ENCODE data around the gene CDH24.
A peak's percentile ranks its signal among the peaks of the same experiment; 100 is the strongest.

Gene CDH24

GRCh38 chr14:23028799-23029198 lies 28.5 kb downstream of the CDH24 start:
- TF ChIP-seq CTCF (conservative IDR thresholded peaks at IDR 0.05; ENCODE audit: control insufficient read depth, insufficient read depth, low read depth, low read length) = no peak
- H3K4me3 ChIP-seq (ENCODE audit: control insufficient read depth, low read depth, low read length) = no peak overlapping the region
- peak; percentile 52 for DNase-seq (ENCODE audit: low read depth)

- no peak overlapping the region for H3K4me3 ChIP-seq (ENCODE audit: control insufficient read depth, low read depth, low read length)
- TF ChIP-seq CTCF (conservative IDR thresholded peaks at IDR 0.05; ENCODE audit: control insufficient read depth, insufficient read depth, low read depth, low read length) = no peak
- DNase-seq (ENCODE audit: low read depth) = no peak
Measured at GRCh38 chr14:23025151-23025814, 32.0 kb downstream of the CDH24 start.

GRCh38 chr14:23024612-23025075 lies 32.7 kb downstream of the CDH24 start:
- DNase-seq (ENCODE audit: low read depth) = no peak
- TF ChIP-seq CTCF (conservative IDR thresholded peaks at IDR 0.05; ENCODE audit: control insufficient read depth, insufficient read depth, low read depth, low read length) = no peak
- no peak overlapping the region for H3K4me3 ChIP-seq (ENCODE audit: control insufficient read depth, low read depth, low read length)

- no peak for DNase-seq (ENCODE audit: low read depth)
- no peak overlapping the region for H3K4me3 ChIP-seq (ENCODE audit: control insufficient read depth, low read depth, low read length)
- no peak for TF ChIP-seq CTCF (conservative IDR thresholded peaks at IDR 0.05; ENCODE audit: control insufficient read depth, insufficient read depth, low read depth, low read length)
Measured at GRCh38 chr14:23023795-23024152, 33.5 kb downstream of the CDH24 start.

GRCh38 chr14:23023022-23023794 lies 34.1 kb downstream of the CDH24 start:
- no peak overlapping the region for H3K4me3 ChIP-seq (ENCODE audit: control insufficient read depth, low read depth, low read length)
- no peak for DNase-seq (ENCODE audit: low read depth)
- TF ChIP-seq CTCF (conservative IDR thresholded peaks at IDR 0.05; ENCODE audit: control insufficient read depth, insufficient read depth, low read depth, low read length) = no peak

GRCh38 chr14:23021889-23022442 lies 35.4 kb downstream of the CDH24 start:
- no peak for TF ChIP-seq CTCF (conservative IDR thresholded peaks at IDR 0.05; ENCODE audit: control insufficient read depth, insufficient read depth, low read depth, low read length)
- no peak for DNase-seq (ENCODE audit: low read depth)
- H3K4me3 ChIP-seq (ENCODE audit: control insufficient read depth, low read depth, low read length) = no peak overlapping the region
